Neural cell (in vitro differentiated cells): ENCODE measurements around the gene MEDAG. TPM values are rescaled to one million over a fixed set of nuclear protein-coding genes. Genes with fewer than 3 reads are reported as not detected.

Source experiments
- H2AFZ ChIP-seq: fragments of 200-600, 300-800 bp; sonication (generic), shearing (Covaris generic); 2 replicates; pipeline ENCODE4 v1.6.0; 2014; ENCODE audit warnings: low read depth, mild to moderate bottlenecking, antibody characterized with exemption, low read length, moderate library complexity
- H3F3A ChIP-seq: fragments of 200-600 bp; shearing (Covaris generic); 2 replicates; pipeline ENCODE4 v1.6.1; 2016; ENCODE audit warnings: mild to moderate bottlenecking, moderate library complexity, mixed read lengths, antibody characterized with exemption, low read length; ENCODE audit not compliant: insufficient read depth, poor library complexity, severe bottlenecking
- H3K27ac ChIP-seq: fragments of 200-600, 300-800 bp; sonication (generic), shearing (Covaris generic); 2 replicates; pipeline ENCODE4 v1.5.1; 2014; ENCODE audit warnings: mild to moderate bottlenecking, low read length, moderate library complexity
- H3K27me3 ChIP-seq: fragments of 300-800, 200-600 bp; sonication (generic), shearing (Covaris generic); 2 replicates; pipeline ENCODE4 v1.6.0; 2014; ENCODE audit warnings: mild to moderate bottlenecking, low read depth, low read length, moderate library complexity; ENCODE audit not compliant: insufficient read depth
- H3K36me3 ChIP-seq: fragments of 300-800, 200-600 bp; sonication (generic), shearing (Covaris generic); 2 replicates; pipeline ENCODE4 v1.5.1; 2014; ENCODE audit warnings: mild to moderate bottlenecking, antibody characterized with exemption, low read length, moderate library complexity; ENCODE audit not compliant: insufficient read depth
- H3K4me2 ChIP-seq: fragments of 300-800, 200-600 bp; sonication (generic), shearing (Covaris generic); 2 replicates; pipeline ENCODE4 v1.6.0; 2014; ENCODE audit warnings: mild to moderate bottlenecking, low read length
- H3K4me3 ChIP-seq: fragments of 300-800, 200-600 bp; sonication (generic), shearing (Covaris generic); 2 replicates; pipeline ENCODE4 v1.5.1; 2014; ENCODE audit warnings: mild to moderate bottlenecking, low read length, moderate library complexity
- H3K79me2 ChIP-seq: fragments of 200-600 bp; shearing (Covaris generic); replicated peaks from 2 replicates; pipeline ENCODE4 v1.6.0; 2014; ENCODE audit warnings: mild to moderate bottlenecking, low read length, moderate library complexity; ENCODE audit not compliant: insufficient read depth
- H3K9ac ChIP-seq: fragments of 300-800, 200-600 bp; sonication (generic), shearing (Covaris generic); 2 replicates; pipeline ENCODE4 v1.6.1; 2016; ENCODE audit warnings: mild to moderate bottlenecking, low read length, mixed read lengths
- H3K9me2 ChIP-seq: fragments of 200-600 bp; shearing (Covaris generic); 2 replicates; pipeline ENCODE4 v1.6.1; 2016; ENCODE audit warnings: mild to moderate bottlenecking, low read length, mixed read lengths; ENCODE audit not compliant: insufficient read depth
- H3K9me3 ChIP-seq: fragments of 200-600, 300-800 bp; sonication (generic), shearing (Covaris generic); 2 replicates; pipeline ENCODE4 v1.6.1; 2016; ENCODE audit warnings: mild to moderate bottlenecking, mixed run types, low read length, moderate library complexity, mixed read lengths
- H4K20me1 ChIP-seq: fragments of 200-600 bp; shearing (Covaris generic); 2 replicates; pipeline ENCODE4 v1.6.1; 2016; ENCODE audit warnings: mild to moderate bottlenecking, mixed run types; ENCODE audit not compliant: insufficient read depth
- EP300 ChIP-seq: fragments of 450-650 bp; conservative IDR thresholded peaks from 2 replicates; pipeline ENCODE4 v1.6.1; 2014; ENCODE audit warnings: antibody characterized with exemption, mild to moderate bottlenecking, moderate library complexity; ENCODE audit not compliant: poor library complexity, severe bottlenecking
- EZH2 ChIP-seq: fragments of 200-600, 300-800 bp; shearing (Covaris generic), sonication (generic); IDR thresholded peaks from 2 replicates; pipeline ENCODE4 v1.6.1; 2014; ENCODE audit warnings: antibody characterized with exemption, low read length, borderline replicate concordance, mild to moderate bottlenecking; ENCODE audit not compliant: insufficient read depth, poor library complexity, severe bottlenecking
- MXI1 ChIP-seq: fragments of 450-650 bp; conservative IDR thresholded peaks from 2 replicates; pipeline ENCODE4 v1.6.1; 2014; ENCODE audit warnings: antibody characterized with exemption, mild to moderate bottlenecking; ENCODE audit not compliant: poor library complexity, severe bottlenecking
- POLR2AphosphoS5 ChIP-seq: IDR thresholded peaks from 2 replicates; pipeline ENCODE4 v1.6.1; 2012
- RAD21 ChIP-seq: fragments of 450-650 bp; conservative IDR thresholded peaks from 2 replicates; pipeline ENCODE4 v1.6.1; 2014; ENCODE audit warnings: antibody characterized with exemption, mild to moderate bottlenecking, moderate library complexity
- SMC3 ChIP-seq: fragments of 450-650 bp; conservative IDR thresholded peaks from 2 replicates; pipeline ENCODE4 v1.6.1; 2014; ENCODE audit warnings: antibody characterized with exemption, mild to moderate bottlenecking, moderate library complexity; ENCODE audit not compliant: poor library complexity
- TAF1 ChIP-seq: IDR thresholded peaks from 2 replicates; pipeline ENCODE4 v1.6.1; 2012; ENCODE audit warnings: low read depth
- polyA plus RNA-seq: library from polyadenylated mRNA; depleted of rRNA; stranded (reverse); fragments of >200 nt; gene quantifications from 2 replicates; pipeline ENCODE4 v1.2.3, GENCODE V29; 2014
- TF ChIP-seq, protein P1 (sequence below): fragments of 450-650 bp; IDR thresholded peaks from 2 replicates; pipeline ENCODE4 v1.5.1; 2014; ENCODE audit warnings: antibody characterized with exemption, mild to moderate bottlenecking, moderate library complexity; ENCODE audit not compliant: poor library complexity, severe bottlenecking
- TF ChIP-seq, protein P2 (sequence below): IDR thresholded peaks from 2 replicates; pipeline ENCODE4 v1.6.1; 2012; ENCODE audit warnings: borderline replicate concordance

MEDAG gene
- polyA plus RNA-seq, 1 donor from 2014 or later, result not detected

DNA sequence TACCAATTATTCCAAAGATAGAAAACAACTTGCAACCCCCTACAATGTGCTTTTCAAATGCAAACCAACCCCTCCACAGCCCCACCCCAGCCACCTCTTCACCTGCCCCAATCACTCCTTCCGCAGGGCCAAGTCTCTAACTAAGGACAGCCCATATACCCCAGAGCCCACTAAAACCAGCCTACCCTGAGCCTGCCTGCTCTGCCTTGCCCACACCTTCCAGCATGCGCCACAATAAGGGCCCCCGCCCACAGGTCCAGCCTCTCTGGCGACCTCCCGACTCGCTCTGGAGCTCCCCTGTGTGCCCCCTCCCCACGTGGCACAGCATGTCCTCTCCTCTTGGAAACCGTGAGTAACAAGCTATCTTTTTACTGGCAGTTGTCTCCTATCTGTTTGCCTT lies 42.8 kb upstream of the MEDAG start:
- Histone ChIP-seq H3K9me3 (no peaks in the 10 kb centered on the region), H3K4me2 (no peak overlapping the region), H3K79me2 (no peaks in the 10 kb centered on the region), H3F3A (no peaks in the 10 kb centered on the region), H3K36me3 (no peaks in the 10 kb centered on the region), H3K27ac (no peak overlapping the region), H3K9me2 (no peaks in the 10 kb centered on the region), H2AFZ (no peak overlapping the region), H3K27me3 (no peaks in the 10 kb centered on the region), H4K20me1 (no peaks in the 10 kb centered on the region), H3K4me3 (no peak overlapping the region), H3K9ac (no peak overlapping the region)
- no peak for TF ChIP-seq RAD21
- no peak for TF ChIP-seq POLR2AphosphoS5
- TF ChIP-seq, protein P1, sequence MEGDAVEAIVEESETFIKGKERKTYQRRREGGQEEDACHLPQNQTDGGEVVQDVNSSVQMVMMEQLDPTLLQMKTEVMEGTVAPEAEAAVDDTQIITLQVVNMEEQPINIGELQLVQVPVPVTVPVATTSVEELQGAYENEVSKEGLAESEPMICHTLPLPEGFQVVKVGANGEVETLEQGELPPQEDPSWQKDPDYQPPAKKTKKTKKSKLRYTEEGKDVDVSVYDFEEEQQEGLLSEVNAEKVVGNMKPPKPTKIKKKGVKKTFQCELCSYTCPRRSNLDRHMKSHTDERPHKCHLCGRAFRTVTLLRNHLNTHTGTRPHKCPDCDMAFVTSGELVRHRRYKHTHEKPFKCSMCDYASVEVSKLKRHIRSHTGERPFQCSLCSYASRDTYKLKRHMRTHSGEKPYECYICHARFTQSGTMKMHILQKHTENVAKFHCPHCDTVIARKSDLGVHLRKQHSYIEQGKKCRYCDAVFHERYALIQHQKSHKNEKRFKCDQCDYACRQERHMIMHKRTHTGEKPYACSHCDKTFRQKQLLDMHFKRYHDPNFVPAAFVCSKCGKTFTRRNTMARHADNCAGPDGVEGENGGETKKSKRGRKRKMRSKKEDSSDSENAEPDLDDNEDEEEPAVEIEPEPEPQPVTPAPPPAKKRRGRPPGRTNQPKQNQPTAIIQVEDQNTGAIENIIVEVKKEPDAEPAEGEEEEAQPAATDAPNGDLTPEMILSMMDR, result no peak
- TF ChIP-seq SMC3, result no peak
- TF ChIP-seq EZH2, result no peak

DNA sequence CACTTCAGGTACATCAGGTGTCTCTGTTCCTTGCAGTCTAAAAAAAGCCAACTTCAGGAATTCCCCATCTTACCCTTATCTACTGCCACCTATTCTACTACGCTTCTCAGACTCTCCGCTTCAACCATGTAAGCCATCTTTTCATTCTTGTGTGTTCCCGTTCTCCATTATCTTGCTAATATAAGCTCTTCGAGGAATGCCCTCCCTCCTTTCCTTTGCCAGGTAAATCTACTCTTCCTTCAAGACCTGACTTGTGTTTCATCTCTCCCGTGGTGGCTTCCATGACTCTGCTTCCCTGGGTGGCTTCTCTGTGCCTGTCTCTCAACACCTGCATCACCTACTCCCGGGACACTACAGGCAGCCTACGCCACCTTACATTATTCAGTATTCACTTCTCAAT lies 42.3 kb upstream of the MEDAG start:
- H3K27me3 ChIP-seq, result no peaks in the 10 kb centered on the region
- no peaks in the 10 kb centered on the region for H3K9me2 ChIP-seq
- no peaks in the 10 kb centered on the region for H3K36me3 ChIP-seq
- TF ChIP-seq, protein P1, result no peak
- TF ChIP-seq TAF1 (no peak), EZH2 (no peak), MXI1 (no peak), RAD21 (no peak), EP300 (no peak), SMC3 (no peak), POLR2AphosphoS5 (no peak)
- TF ChIP-seq, protein P2, sequence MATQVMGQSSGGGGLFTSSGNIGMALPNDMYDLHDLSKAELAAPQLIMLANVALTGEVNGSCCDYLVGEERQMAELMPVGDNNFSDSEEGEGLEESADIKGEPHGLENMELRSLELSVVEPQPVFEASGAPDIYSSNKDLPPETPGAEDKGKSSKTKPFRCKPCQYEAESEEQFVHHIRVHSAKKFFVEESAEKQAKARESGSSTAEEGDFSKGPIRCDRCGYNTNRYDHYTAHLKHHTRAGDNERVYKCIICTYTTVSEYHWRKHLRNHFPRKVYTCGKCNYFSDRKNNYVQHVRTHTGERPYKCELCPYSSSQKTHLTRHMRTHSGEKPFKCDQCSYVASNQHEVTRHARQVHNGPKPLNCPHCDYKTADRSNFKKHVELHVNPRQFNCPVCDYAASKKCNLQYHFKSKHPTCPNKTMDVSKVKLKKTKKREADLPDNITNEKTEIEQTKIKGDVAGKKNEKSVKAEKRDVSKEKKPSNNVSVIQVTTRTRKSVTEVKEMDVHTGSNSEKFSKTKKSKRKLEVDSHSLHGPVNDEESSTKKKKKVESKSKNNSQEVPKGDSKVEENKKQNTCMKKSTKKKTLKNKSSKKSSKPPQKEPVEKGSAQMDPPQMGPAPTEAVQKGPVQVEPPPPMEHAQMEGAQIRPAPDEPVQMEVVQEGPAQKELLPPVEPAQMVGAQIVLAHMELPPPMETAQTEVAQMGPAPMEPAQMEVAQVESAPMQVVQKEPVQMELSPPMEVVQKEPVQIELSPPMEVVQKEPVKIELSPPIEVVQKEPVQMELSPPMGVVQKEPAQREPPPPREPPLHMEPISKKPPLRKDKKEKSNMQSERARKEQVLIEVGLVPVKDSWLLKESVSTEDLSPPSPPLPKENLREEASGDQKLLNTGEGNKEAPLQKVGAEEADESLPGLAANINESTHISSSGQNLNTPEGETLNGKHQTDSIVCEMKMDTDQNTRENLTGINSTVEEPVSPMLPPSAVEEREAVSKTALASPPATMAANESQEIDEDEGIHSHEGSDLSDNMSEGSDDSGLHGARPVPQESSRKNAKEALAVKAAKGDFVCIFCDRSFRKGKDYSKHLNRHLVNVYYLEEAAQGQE, result no peak
- no peak overlapping the region for H2AFZ ChIP-seq
- no peaks in the 10 kb centered on the region for H3K9me3 ChIP-seq
- no peak overlapping the region for H3K4me3 ChIP-seq
- H3K9ac ChIP-seq, result no peak overlapping the region
- no peaks in the 10 kb centered on the region for H3F3A ChIP-seq
- H3K79me2 ChIP-seq, result no peaks in the 10 kb centered on the region
- no peaks in the 10 kb centered on the region for H4K20me1 ChIP-seq
- no peak overlapping the region for H3K27ac ChIP-seq
- H3K4me2 ChIP-seq, result no peak overlapping the region
